GM18868 (cell line): ENCODE data around the gene FCGBP.
"Not testable (repeated sequence)": the region's sequence is repeated elsewhere in the genome, so short reads cannot be mapped to it uniquely, and the experiment has no call there.

ENCODE experiments used
- ATAC-seq: cut with Tn5 transposase; IDR thresholded peaks from one replicate; pipeline ENCODE4 v1.9.1; 2021; ENCODE audit warnings: mild to moderate bottlenecking, moderate library complexity; ENCODE audit not compliant: unreplicated experiment

FCGBP gene

DNA sequence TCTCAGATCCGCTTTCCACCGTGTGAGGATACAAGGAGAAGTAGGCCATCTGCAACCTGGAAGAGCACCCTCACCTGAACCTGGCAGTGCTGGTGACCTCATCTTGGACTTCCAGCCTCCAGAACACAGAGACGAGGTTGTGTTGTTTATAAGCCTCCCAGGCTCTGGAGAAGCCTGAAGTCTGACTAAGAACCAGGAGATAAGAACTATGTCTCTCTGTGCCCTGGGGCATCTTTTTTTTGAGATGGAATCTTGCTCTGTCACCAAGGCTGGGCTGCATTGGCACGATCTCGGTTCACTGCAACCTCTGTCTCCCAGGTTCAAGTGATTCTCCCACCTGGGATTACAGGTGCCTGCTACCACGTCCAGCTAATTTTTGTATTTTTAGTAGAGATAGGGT, 14.5 kb downstream of the FCGBP start:
- ATAC-seq: no peak

DNA sequence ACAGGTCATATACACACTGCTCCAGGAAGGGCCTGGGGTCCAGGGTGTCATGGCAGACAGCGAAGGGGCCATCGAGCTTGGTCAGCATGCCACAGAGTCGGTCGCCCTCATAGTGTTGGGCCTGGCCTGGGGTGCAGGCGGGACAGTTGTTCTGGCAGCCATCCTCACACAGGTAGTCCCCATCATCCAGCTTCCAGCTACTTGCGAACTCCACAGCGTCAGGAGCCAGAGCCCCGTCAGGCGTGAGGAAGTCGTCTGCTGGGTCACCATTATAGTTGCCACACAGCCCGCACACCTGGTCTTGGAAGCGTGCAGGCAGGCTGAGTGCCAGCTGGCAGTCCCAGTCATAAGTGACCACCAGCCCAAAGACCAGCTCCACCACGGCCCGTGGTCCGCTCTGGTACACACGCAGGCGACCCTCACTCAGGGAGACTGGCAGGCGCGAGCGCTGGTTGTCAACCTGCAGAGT, 16.2 kb downstream of the FCGBP start:
- ATAC-seq: no peak

DNA sequence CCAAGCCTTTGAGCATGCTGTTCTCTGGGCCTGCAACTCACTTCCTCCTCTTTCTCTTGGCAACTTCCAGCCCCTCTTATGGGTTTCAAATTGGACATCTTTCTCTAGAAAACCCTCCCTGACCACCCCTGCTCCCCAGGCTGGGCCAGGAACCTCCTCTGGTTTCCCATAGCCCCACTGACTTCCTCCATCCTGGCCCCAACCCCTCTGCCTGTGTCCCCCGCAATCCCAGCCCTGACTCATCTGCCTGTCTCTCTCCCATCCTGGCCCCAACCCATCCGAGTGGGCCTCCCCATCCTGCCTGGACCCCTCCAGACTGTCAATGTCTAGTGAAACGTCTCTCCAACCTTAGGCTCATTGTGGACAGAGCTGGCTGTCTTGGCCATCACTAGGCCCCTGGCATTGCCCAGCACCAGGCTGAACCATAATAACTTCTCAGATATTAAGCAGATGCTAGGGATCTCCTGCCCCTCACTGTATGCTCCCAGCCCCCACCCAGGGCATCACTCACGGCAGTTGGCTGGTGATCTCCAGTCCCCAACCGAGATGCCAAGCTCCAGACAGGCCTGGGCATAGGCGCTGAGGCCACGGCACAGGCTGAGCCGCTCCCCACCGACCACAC, 16.8 kb downstream of the FCGBP start:
- ATAC-seq: no peak

- ATAC-seq: no peak
Observed at GRCh38 chr19:39916851-39917396, 17.5 kb downstream of the FCGBP start.

- ATAC-seq: no peak
Observed at GRCh38 chr19:39916236-39916635, 18.2 kb downstream of the FCGBP start.

DNA sequence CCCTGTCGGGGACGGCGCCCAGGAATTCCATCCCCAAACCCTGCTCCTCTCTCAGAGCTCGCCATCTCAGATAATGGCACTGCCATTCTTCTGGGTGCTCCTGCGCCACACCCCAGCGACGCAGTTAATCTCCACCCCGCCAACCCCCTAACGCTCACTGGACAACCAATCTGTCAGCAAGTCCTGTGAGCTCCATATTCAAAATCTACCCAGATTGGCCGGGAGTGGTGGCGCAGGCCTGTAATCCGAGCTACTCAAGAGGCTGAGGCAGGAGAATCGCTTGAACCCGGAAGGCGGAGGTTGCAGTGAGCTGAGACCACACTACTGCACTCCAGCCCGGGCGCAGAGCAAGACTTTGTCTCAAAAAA, 18.6 kb downstream of the FCGBP start:
- no peak for ATAC-seq

DNA sequence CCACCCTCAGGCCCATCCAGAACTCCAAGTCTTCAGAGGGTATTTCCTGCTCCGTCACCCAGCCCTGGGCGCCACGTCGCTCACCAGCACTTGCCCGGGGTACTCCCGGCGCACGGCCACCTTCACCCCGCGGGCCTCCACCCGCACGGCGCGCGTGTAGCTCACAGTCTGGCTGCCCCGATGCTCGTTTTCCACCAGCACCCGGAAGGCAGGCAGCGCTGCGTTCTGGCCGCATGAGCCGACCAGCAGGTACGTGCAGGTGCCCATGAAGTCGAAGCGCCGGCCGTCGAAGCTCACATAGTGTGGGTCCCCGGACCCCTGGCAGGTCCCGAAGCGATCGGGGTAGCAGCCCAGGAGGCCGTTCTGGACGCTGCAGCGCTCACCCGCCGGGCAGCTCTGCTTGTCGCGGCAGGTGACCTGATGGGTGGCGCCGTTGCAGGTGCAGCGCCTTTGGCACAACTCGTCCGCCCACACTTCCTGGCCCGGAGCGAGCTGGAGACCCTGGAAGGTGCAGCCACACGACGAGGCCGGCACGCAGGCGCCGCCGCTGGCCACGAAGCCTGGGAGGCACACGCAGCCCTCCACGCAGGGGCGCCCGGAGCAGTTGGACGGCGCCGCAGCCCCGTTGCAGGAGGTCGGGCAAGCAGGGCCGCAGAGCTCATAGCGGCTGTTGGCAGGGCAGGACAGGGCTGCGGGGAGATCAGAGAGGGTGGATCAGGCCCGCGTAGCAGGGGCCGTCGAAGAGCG, 19.2 kb downstream of the FCGBP start:
- no peak for ATAC-seq

- ATAC-seq: no peak
Observed at GRCh38 chr19:39913682-39914333, 20.6 kb downstream of the FCGBP start.

DNA sequence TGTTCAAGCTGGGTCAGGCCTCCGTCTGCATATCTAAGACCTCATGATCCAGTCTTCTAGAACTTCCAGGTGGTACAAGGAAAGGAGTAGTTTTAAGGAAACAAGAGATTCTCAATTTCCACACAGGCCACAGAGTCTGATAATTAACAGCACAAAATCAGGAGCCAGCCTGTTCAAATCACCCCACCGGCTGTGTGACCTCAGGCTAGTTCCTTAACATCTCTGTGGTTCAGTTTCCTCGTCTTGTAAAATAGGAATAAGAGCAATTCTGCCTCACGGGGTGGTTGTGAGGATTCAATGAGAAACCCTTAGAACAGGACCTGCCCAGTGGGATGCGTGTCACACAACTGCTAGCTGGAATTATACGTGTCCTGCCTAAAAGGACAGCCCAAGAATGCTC, 25.6 kb downstream of the FCGBP start:
- no peak for ATAC-seq

DNA sequence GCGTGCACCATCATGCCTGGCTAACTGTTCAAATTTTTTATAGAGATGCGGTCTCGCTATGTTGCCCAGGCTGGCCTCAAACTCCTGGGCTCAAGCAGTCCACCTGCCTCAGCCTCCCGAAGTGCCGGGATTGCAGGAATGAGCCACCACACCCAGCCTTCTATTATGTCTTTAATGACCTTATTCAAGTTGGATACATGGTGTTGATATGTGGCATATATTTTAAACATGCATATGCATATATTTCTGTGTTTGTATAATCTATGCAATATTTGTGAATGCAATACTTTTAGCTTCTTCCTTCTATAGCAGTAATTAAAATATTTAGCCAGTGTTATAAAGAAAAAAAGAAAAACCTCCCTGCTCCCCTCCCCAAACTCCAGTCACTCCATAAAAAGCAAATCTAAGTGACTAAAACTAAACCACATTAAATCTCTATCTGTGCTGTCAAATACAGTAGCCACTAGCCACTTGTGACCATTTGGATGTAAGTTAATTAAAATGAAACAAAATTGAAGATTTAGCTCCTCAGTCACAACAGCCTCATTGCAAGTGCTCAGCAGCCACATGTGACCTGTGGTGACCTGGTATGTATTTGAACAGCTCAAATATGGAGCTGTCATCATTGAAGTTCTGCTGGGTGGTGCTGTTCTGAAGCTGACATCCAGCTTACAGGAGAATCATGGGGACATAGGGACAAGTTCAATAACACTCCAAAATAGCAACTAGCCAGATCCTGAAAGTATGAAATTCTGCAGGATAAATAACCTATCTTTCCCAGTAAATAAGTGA, 27.4 kb downstream of the FCGBP start:
- no peak for ATAC-seq

GRCh38 chr19:39906283-39906682, 28.2 kb downstream of the FCGBP start:
- no peak for ATAC-seq

DNA sequence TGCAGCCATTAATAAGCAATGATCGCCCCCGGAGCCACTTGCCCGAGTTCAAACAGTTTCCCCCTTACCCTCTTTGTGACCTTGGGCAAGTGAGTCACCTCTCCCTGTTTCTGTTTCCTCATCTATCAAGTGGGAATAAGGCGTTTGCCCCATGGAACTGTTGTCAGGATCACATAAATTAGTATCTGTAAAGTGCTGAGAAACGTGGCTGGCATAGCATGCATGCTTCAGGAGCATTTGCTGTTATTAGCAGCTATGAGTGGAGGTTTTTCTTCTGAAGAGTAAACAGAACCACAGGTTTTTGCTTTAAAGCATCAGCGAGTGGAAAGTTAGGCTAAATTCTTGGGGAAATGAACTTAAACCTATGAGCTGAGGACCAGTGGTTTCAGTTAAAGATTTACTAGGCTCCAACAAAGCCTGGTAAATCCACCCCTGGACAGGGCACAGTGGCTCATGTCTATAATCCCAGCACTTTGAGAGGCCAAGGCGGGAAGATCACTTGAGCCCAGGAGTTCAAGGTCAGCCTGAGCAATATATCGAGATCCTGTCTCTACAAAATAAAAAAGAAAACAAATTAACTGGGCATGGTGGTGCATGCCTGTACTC, 30.8 kb downstream of the FCGBP start:
- ATAC-seq: not testable (repeated sequence)

DNA sequence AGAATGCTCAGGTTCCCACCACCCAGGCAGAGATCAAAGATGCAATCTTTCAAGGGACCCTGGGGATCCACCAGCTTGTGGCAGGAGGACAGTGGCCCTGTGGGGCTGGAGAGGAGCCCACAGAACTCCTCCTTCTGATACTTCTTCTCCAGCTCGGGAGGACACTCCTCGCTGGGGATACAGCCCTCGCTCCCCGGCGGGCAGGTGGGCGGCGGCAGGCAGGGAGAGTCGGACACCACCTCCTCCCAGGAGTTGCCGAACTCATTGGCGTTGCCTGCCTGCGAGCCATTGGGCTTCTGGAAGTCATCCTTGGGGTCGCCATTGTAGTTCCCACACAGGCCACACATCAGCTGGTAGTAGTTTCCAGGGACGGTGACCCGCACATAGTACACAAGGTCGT, 32.1 kb downstream of the FCGBP start:
- ATAC-seq: not testable (repeated sequence)

- ATAC-seq: not testable (repeated sequence)
Observed at GRCh38 chr19:39901681-39902080, 32.8 kb downstream of the FCGBP start.

DNA sequence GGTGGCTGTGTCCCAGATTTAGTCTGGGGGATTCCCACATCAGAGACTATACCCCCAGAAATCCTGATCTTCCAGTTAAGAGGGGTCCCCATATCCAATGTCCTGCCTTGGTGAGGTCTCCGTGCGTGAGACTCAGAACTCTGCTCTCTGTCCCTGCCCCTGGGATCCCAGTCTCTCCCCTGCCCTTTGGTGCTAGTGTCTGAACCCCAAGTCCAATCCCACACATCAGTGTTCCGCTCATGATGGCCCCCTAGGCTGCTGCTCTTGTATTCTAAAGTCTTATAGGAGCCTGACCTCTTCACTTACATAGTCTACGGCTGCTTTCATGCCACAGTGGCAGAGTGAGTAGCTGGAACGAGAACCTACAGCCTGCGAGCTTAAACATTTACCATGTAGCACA, 35.6 kb downstream of the FCGBP start:
- ATAC-seq: not testable (repeated sequence)

GRCh38 chr19:39897511-39898245, 36.8 kb downstream of the FCGBP start:
- not testable (repeated sequence) for ATAC-seq

- ATAC-seq: not testable (repeated sequence)
Observed at GRCh38 chr19:39895096-39895495, 39.3 kb downstream of the FCGBP start.

- ATAC-seq: not testable (repeated sequence)
Observed at GRCh38 chr19:39894236-39894606, 40.2 kb downstream of the FCGBP start.

GRCh38 chr19:39893366-39894235, 40.8 kb downstream of the FCGBP start:
- not testable (repeated sequence) for ATAC-seq
